ENCODE data around the gene ZNF280C. TPM values are rescaled to one million over a fixed set of nuclear protein-coding genes. Genes with fewer than 3 reads are reported as not detected.

Gene ZNF280C
- total RNA-seq: 3.4 to 5.6 TPM (median 3.4 TPM) in 3 replicates
- long read RNA-seq, full-length matches to known transcripts: 2 of 2 reads
- long read RNA-seq, partial matches to known transcripts: 0 of 2 reads
- long read RNA-seq, other reads (novel, unspliced or antisense): 0 of 2 reads

DNA sequence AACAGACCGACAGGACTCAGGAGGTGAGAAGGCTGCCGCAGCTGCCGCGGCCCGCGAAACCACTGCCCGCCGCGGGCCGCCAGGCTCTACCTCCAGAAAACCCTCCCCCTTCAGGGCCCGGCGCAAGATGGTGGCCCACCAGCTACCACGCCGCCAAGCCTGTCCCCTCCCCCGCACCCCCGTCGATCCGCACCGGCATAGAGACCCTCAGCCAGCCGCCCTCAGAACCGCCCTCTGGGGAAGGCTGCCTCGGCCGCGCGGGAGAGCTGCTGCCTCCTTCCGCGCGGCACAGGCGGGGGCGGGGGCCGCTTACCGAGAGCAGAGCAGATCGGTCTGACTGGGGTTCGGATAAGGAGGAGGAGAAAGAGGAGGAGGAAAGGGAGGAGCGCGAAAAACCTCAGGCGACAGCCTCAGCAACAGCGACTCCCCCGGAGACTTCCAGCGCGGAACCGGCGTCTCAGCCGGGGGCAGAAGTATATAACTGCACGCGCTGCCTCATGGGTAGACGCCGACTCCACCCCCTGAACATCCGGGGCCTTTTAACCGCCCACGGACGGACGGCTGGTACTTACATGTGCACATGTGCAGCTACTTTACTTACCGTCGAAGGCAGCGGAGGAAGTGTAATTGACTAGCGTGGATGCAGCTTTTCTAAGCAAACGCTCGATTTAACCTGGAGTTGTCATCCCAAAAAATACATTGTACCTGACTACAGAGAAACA lies at the start of gene ZNF280C:
Gene ZNF280C (minus strand): TSS at position 451 of the 722 bp plus-strand sequence. CDS start 8,450 bp downstream, outside the sequence.
- Mint-ChIP-seq H3K4me3 (ENCODE audit: unreplicated experiment) (peak within 1 kb of the TSS; percentile 87), H3K27ac (ENCODE audit: unreplicated experiment) (peak within 1 kb of the TSS; percentile 88), H3K4me1 (ENCODE audit: low read depth) (peaks cover 16% of the 10 kb centered on the region), H3K9me3 (ENCODE audit: low read depth) (peaks cover 4% of the 10 kb centered on the region), H3K27me3 (ENCODE audit: low read depth) (no peaks in the 10 kb centered on the region), H3K36me3 (ENCODE audit: low read depth) (no peaks in the 10 kb centered on the region)
- peak; percentile 96 for DNase-seq (ENCODE audit: low spot score)
- TF ChIP-seq, protein P1, sequence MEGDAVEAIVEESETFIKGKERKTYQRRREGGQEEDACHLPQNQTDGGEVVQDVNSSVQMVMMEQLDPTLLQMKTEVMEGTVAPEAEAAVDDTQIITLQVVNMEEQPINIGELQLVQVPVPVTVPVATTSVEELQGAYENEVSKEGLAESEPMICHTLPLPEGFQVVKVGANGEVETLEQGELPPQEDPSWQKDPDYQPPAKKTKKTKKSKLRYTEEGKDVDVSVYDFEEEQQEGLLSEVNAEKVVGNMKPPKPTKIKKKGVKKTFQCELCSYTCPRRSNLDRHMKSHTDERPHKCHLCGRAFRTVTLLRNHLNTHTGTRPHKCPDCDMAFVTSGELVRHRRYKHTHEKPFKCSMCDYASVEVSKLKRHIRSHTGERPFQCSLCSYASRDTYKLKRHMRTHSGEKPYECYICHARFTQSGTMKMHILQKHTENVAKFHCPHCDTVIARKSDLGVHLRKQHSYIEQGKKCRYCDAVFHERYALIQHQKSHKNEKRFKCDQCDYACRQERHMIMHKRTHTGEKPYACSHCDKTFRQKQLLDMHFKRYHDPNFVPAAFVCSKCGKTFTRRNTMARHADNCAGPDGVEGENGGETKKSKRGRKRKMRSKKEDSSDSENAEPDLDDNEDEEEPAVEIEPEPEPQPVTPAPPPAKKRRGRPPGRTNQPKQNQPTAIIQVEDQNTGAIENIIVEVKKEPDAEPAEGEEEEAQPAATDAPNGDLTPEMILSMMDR (IDR thresholded peaks at IDR 0.05): peak; percentile 65

- peaks cover 4% of the 10 kb centered on the region for H3K9me3 Mint-ChIP-seq (ENCODE audit: low read depth)
- TF ChIP-seq, protein P1 (IDR thresholded peaks at IDR 0.05): no peak
- no peak overlapping the region for H3K27ac Mint-ChIP-seq (ENCODE audit: unreplicated experiment)
- no peaks in the 10 kb centered on the region for H3K36me3 Mint-ChIP-seq (ENCODE audit: low read depth)
- H3K27me3 Mint-ChIP-seq (ENCODE audit: low read depth): no peaks in the 10 kb centered on the region
- DNase-seq (ENCODE audit: low spot score): no peak
- H3K4me1 Mint-ChIP-seq (ENCODE audit: low read depth): no peaks in the 10 kb centered on the region
- no peak overlapping the region for H3K4me3 Mint-ChIP-seq (ENCODE audit: unreplicated experiment)
Observed at GRCh38 chrX:130304587-130305368, 36.1 kb upstream of the ZNF280C start.

GRCh38 chrX:130301977-130302376 lies 33.3 kb upstream of the ZNF280C start:
- DNase-seq (ENCODE audit: low spot score): no peak
- no peaks in the 10 kb centered on the region for H3K36me3 Mint-ChIP-seq (ENCODE audit: low read depth)
- H3K4me1 Mint-ChIP-seq (ENCODE audit: low read depth): peaks cover 2% of the 10 kb centered on the region
- no peak overlapping the region for H3K4me3 Mint-ChIP-seq (ENCODE audit: unreplicated experiment)
- TF ChIP-seq, protein P1 (IDR thresholded peaks at IDR 0.05): no peak
- no peak overlapping the region for H3K27ac Mint-ChIP-seq (ENCODE audit: unreplicated experiment)
- H3K27me3 Mint-ChIP-seq (ENCODE audit: low read depth): no peaks in the 10 kb centered on the region
- peaks cover 4% of the 10 kb centered on the region for H3K9me3 Mint-ChIP-seq (ENCODE audit: low read depth)

GRCh38 chrX:130301405-130301804 lies 32.7 kb upstream of the ZNF280C start:
- Mint-ChIP-seq H3K27ac (ENCODE audit: unreplicated experiment) (no peak overlapping the region), H3K4me1 (ENCODE audit: low read depth) (peaks cover 8% of the 10 kb centered on the region), H3K9me3 (ENCODE audit: low read depth) (peaks cover 4% of the 10 kb centered on the region), H3K4me3 (ENCODE audit: unreplicated experiment) (no peak overlapping the region), H3K27me3 (ENCODE audit: low read depth) (no peaks in the 10 kb centered on the region), H3K36me3 (ENCODE audit: low read depth) (no peaks in the 10 kb centered on the region)
- DNase-seq (ENCODE audit: low spot score): no peak
- TF ChIP-seq, protein P1 (IDR thresholded peaks at IDR 0.05): no peak

GRCh38 chrX:130300010-130300282 lies 31.2 kb upstream of the ZNF280C start:
- TF ChIP-seq, protein P1 (IDR thresholded peaks at IDR 0.05): no peak
- Mint-ChIP-seq H3K4me3 (ENCODE audit: unreplicated experiment) (no peak overlapping the region), H3K9me3 (ENCODE audit: low read depth) (peaks cover 4% of the 10 kb centered on the region), H3K27me3 (ENCODE audit: low read depth) (no peaks in the 10 kb centered on the region), H3K27ac (ENCODE audit: unreplicated experiment) (no peak overlapping the region), H3K36me3 (ENCODE audit: low read depth) (no peaks in the 10 kb centered on the region), H3K4me1 (ENCODE audit: low read depth) (peaks cover 17% of the 10 kb centered on the region)
- DNase-seq (ENCODE audit: low spot score): no peak

All from chondrocyte (in vitro differentiated cells).